Activated CD4-positive, alpha-beta memory T cell treated with anti-CD3 and anti-CD28 coated beads for 36 hours (primary cell): ENCODE data around the gene CHCHD3. TPM values are rescaled to one million over a fixed set of nuclear protein-coding genes. Genes with fewer than 3 reads are reported as not detected.

Source experiments
- CTCF ChIA-PET: fragments of 350-600 bp; sonication (Branson Sonifier 250); formaldehyde crosslinking; loops from one replicate; lab custom pipeline; 2021; ENCODE audit warnings: antibody characterized with exemption, inconsistent platforms; lab: Charles Lee
- POLR2A ChIA-PET: fragments of 350-600 bp; sonication (Branson Sonifier 250); formaldehyde crosslinking; loops from one replicate; lab custom pipeline; 2021; ENCODE audit warnings: antibody characterized with exemption; lab: Charles Lee
- DNase-seq: peaks from one replicate; pipeline ENCODE4 v3.0.0-alpha.2; 2020
- H3K27ac Mint-ChIP-seq: one replicate; pipeline ENCODE4 v1.8.0; 2021; ENCODE audit warnings: mixed read lengths
- H3K27me3 Mint-ChIP-seq: one replicate; pipeline ENCODE4 v1.8.0; 2021; ENCODE audit warnings: mixed read lengths
- H3K36me3 Mint-ChIP-seq: one replicate; pipeline ENCODE4 v1.8.0; 2021; ENCODE audit warnings: mixed read lengths
- H3K4me1 Mint-ChIP-seq: one replicate; pipeline ENCODE4 v1.8.0; 2021; ENCODE audit warnings: low read depth, mixed read lengths
- H3K4me3 Mint-ChIP-seq: one replicate; pipeline ENCODE4 v1.8.0; 2021; ENCODE audit warnings: mild to moderate bottlenecking, mixed read lengths
- H3K9me3 Mint-ChIP-seq: one replicate; pipeline ENCODE4 v1.8.0; 2021; ENCODE audit warnings: mixed read lengths
- intact Hi-C: fragments of 100-400 bp; cut with micrococcal nuclease; formaldehyde crosslinking; loops from one replicate; pipeline ENCODE4 v1.15.1; 2023
- total RNA-seq, 2 experiments: library from RNA; stranded (reverse); gene quantifications; one replicate each; pipeline ENCODE4 v1.2.3, GENCODE V29; 2021

CHCHD3 gene
- total RNA-seq, 2 experiments from 2014 or later, result 49.6 to 51.0 TPM

DNA sequence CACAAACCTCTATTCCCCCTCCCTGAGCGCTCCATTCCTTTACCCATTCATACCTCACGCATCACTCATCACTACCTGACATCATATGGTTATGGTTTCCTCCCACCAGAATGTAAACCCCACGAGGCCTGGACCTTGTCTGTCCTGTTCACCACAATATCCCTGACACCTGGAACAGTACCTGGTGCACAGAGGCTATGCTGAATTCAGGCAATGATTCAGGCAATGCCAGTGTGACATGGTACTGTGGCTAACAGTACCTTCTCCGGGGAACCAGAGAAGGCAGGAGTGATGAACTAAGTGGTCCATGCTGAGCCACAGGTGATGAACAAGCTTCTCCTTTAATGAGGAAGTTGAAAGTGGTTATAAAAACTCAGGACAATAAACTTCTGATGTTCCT is 303.1 kb downstream of the CHCHD3 start:
- Mint-ChIP-seq H3K9me3 (no peaks in the 10 kb centered on the region), H3K27ac (no peak overlapping the region), H3K27me3 (peaks cover 9% of the 10 kb centered on the region), H3K4me3 (no peak overlapping the region), H3K4me1 (peaks cover 23% of the 10 kb centered on the region), H3K36me3 (no peaks in the 10 kb centered on the region)
- intact Hi-C loops, result loop anchor here (10.0 kb wide), 1 partner anchor 306 kb away; the partner anchor contains the start of gene CHCHD3
- peak; percentile 22 for DNase-seq
- ChIA-PET POLR2A (no interaction called here), CTCF (no interaction called here)

DNA sequence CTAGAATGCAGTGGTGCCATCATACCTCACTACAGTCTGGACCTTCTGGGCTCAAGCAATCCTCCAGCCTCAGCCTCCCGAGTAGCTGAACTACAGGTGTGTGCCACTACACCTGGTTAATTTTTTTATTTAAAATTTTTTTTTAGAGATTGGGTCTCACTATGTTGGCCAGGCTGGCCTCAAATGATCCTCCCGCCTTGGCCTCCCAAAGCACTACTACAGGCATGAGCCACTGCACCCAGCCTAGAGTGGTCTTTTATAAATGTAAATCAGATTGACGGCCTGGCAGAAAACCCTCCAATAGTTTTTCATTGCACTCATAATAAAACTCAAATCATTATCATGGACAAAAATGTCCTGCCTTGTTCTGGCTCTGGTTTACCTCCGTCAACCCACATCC is 303.9 kb downstream of the CHCHD3 start:
- peaks cover 9% of the 10 kb centered on the region for H3K27me3 Mint-ChIP-seq
- no peak for DNase-seq
- CTCF ChIA-PET, result no interaction called here

DNA sequence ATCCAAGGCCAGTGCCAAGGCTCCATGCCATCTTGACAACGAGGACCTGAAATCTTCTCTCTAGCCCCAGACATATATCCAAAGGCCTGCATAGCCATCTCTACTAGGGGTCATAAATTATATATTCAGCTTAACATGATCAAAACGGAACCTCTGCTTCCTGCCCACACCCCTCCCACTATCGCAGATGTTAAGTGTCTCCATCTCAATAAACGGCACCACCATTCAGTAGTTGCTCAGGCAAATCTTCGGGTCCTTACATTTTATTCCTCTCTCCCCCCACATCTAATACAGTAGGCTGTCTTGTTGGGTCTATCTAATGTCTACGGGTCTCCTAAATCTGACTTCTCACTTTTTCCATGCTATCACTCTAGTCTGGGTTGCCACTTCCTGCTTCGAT is 304.5 kb downstream of the CHCHD3 start:
- intact Hi-C loops, result loop anchor here (10.0 kb wide), 1 partner anchor 307 kb away; the partner anchor contains the start of gene CHCHD3
- Mint-ChIP-seq H3K4me3 (no peak overlapping the region), H3K4me1 (peaks cover 29% of the 10 kb centered on the region), H3K27me3 (peaks cover 9% of the 10 kb centered on the region), H3K36me3 (no peaks in the 10 kb centered on the region), H3K27ac (no peak overlapping the region), H3K9me3 (no peaks in the 10 kb centered on the region)
- DNase-seq, result no peak
- CTCF ChIA-PET, result no interaction called here
- POLR2A ChIA-PET, result no interaction called here

More for the DNA sequence above, 303.9 kb downstream of the CHCHD3 start:
- no peak overlapping the region for H3K27ac Mint-ChIP-seq
- no peaks in the 10 kb centered on the region for H3K36me3 Mint-ChIP-seq
- intact Hi-C loops, result loop anchor here (10.0 kb wide), 1 partner anchor 307 kb away; the partner anchor contains the start of gene CHCHD3
- H3K4me3 Mint-ChIP-seq, result no peak overlapping the region
- peaks cover 29% of the 10 kb centered on the region for H3K4me1 Mint-ChIP-seq
- no peaks in the 10 kb centered on the region for H3K9me3 Mint-ChIP-seq
- POLR2A ChIA-PET, result no interaction called here

DNA sequence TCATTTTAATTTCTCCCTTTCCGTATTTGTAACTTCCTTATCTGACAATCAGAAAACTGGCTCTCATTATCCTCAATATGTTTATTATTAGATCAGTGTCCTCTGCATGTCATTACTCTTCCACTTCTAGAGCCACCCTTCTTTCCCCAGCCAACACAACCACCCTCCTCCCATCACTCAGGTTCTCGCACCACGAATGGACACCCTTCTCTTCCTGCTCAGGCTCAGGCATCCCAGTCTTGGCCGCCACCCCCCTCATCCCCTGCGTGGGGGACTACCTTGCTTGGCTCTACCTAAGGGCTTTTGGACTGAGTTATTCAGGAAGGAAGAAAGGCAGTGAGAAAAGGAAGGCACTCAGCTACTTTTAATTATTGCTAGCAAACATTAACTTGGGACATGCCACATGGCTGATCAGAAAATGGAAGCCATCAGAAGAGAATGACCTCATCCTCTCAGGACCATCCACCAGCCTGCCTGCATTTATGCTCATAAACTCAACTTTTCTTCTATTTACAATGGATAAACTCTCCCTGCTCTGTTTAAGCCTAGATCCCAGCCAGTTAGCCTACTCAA is 305.8 kb downstream of the CHCHD3 start:
- DNase-seq, result no peak
- no peak overlapping the region for H3K4me3 Mint-ChIP-seq
- intact Hi-C loops, result loop anchor here (10.0 kb wide), 1 partner anchor 309 kb away; the partner anchor contains the start of gene CHCHD3
- POLR2A ChIA-PET, result no interaction called here
- H3K9me3 Mint-ChIP-seq, result no peaks in the 10 kb centered on the region
- H3K27ac Mint-ChIP-seq, result no peak overlapping the region
- CTCF ChIA-PET, result no interaction called here
- peaks cover 9% of the 10 kb centered on the region for H3K27me3 Mint-ChIP-seq
- peaks cover 36% of the 10 kb centered on the region for H3K4me1 Mint-ChIP-seq
- no peaks in the 10 kb centered on the region for H3K36me3 Mint-ChIP-seq

DNA sequence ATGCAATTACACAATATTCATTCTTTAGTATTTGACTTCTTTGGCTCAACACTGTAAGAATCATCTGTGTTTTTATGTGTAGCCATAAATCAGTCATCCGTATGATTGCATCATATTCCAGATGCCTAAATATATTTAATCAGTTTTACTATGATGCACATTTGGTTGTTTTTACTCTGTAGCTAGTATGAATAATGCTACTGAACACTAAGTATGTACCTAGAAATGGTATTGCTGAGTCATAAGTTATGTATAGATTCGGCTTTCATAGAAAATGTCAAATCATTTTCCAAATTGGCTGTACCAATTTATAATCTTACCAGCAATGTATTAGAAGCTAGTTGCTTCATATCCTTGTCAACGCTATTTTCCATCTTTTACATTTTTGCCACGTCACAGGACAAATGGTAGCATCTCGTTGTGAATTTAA is 308.3 kb downstream of the CHCHD3 start:
- Mint-ChIP-seq H3K4me1 (peaks cover 41% of the 10 kb centered on the region), H3K9me3 (peaks cover 18% of the 10 kb centered on the region), H3K36me3 (peaks cover 8% of the 10 kb centered on the region), H3K27ac (no peak overlapping the region), H3K27me3 (peaks cover 9% of the 10 kb centered on the region), H3K4me3 (no peak overlapping the region)
- POLR2A ChIA-PET, result no interaction called here
- intact Hi-C loops, result loop anchor here (2.0 to 10.0 kb wide), 2 partner anchors 119 to 311 kb away; partner anchors contain the start of gene CHCHD3
- CTCF ChIA-PET, result interaction anchor here (1.2 kb wide), 1 partner anchor 120 kb away, joined by 5 read pairs; no protein-coding TSS in a partner anchor
- no peak for DNase-seq

DNA sequence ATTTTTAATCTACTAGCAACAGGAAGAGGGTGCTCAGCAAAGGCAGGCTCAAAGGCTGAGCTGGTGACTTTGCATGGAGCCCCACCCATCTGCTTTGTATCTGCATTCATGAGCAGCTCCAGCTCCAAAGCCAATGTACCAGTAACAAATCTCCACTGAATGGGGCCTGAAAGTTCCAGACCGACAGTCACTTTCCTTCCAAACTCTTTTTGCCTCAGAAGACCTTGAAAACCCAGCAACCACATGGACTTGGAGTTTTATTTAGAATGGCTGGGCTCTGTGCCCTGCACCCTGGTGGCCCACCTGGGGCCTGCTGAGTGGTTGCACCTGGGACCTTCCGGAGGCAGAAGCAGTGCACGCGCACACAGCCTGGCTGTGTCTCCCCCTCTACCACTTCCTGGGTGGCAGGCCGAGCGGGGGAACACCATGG is 310.6 kb downstream of the CHCHD3 start:
- DNase-seq, result peak; percentile 35
- H3K4me1 Mint-ChIP-seq, result peaks cover 28% of the 10 kb centered on the region
- no peaks in the 10 kb centered on the region for H3K27me3 Mint-ChIP-seq
- peak overlapping the region; percentile 42 for H3K27ac Mint-ChIP-seq
- H3K36me3 Mint-ChIP-seq, result peaks cover 8% of the 10 kb centered on the region
- intact Hi-C loops, result loop anchor here (10.0 kb wide), 1 partner anchor 313 kb away; the partner anchor contains the start of gene CHCHD3
- H3K9me3 Mint-ChIP-seq, result peaks cover 18% of the 10 kb centered on the region
- POLR2A ChIA-PET, result no interaction called here
- no peak overlapping the region for H3K4me3 Mint-ChIP-seq
- CTCF ChIA-PET, result no interaction called here

DNA sequence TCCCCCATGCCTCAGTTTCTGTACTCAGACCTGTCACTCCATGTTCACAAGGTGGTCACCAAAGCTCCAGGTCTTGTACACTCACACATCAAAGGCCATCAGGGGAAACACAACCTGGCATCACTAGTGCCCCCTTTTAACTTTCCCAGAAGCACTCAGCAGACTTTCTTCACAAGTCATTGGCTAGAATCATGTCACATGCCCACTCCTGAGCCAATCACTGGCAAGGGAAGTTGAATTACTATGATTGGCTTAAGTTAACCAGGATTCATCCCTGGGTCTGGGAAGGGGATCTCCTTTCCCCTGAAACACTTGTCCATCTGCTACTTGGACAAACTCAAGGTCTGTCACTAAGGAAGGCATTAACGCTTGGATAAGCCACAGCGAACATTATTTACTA is 311.8 kb downstream of the CHCHD3 start:
- Mint-ChIP-seq H3K9me3 (peaks cover 18% of the 10 kb centered on the region), H3K36me3 (peaks cover 8% of the 10 kb centered on the region), H3K27ac (no peak overlapping the region), H3K4me1 (peaks cover 28% of the 10 kb centered on the region), H3K4me3 (no peak overlapping the region), H3K27me3 (no peaks in the 10 kb centered on the region)
- CTCF ChIA-PET, result no interaction called here
- POLR2A ChIA-PET, result interaction anchor here (0.7 kb wide), 1 partner anchor 354 kb away, joined by 3 read pairs; no protein-coding TSS in a partner anchor
- no peak for DNase-seq
- intact Hi-C loops, result loop anchor here (10.0 kb wide), 1 partner anchor 315 kb away; the partner anchor contains the start of gene CHCHD3

DNA sequence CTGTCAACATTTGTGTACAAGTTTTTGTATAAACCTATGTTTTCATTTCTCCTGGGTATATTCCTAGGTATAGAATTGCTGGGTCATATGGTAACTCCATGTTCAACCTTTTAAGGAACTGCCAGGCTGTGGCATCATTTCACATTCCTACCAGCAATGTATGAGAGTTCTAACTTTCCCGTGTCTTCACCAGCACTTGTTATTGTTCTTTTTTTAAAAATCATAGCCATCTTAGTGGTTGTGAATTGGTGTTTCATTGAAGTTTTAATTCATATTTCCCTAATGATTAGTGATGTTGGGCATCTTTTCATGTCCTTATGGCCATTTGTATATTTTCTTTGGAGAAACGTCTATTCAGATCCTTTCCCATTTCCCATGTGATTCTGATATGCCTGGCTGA is 312.6 kb downstream of the CHCHD3 start:
- H3K27me3 Mint-ChIP-seq, result no peaks in the 10 kb centered on the region
- ChIA-PET CTCF (no interaction called here), POLR2A (interaction anchor here (0.7 kb wide), 1 partner anchor 354 kb away, joined by 3 read pairs; no protein-coding TSS in a partner anchor)
- DNase-seq, result no peak
- H3K27ac Mint-ChIP-seq, result no peak overlapping the region
- H3K9me3 Mint-ChIP-seq, result peaks cover 18% of the 10 kb centered on the region
- intact Hi-C loops, result no loop called here
- H3K4me1 Mint-ChIP-seq, result peaks cover 28% of the 10 kb centered on the region
- peaks cover 8% of the 10 kb centered on the region for H3K36me3 Mint-ChIP-seq
- no peak overlapping the region for H3K4me3 Mint-ChIP-seq

DNA sequence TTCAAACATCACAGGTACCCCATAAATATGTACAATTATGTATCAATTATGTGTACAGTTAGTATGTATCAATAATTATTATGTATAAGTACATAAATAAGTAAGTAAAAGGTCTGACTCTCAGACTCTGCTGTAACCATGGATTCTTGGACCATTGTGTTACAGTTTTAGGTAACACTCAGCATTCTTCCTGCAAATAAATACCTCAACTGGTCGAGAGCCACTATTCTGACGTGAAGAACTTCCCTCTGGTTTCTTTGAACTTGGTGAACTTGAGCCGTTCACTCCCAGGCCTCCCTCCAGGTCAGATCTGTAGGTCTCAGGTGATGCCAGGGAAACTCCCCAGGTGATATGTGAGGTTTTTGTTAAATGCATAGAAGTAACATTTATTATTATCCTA is 313.8 kb downstream of the CHCHD3 start:
- ChIA-PET POLR2A (no interaction called here), CTCF (no interaction called here)
- peaks cover 8% of the 10 kb centered on the region for H3K36me3 Mint-ChIP-seq
- no peaks in the 10 kb centered on the region for H3K27me3 Mint-ChIP-seq
- DNase-seq, result no peak
- no peak overlapping the region for H3K27ac Mint-ChIP-seq
- intact Hi-C loops, result no loop called here
- H3K4me1 Mint-ChIP-seq, result peaks cover 19% of the 10 kb centered on the region
- H3K4me3 Mint-ChIP-seq, result no peak overlapping the region
- peaks cover 18% of the 10 kb centered on the region for H3K9me3 Mint-ChIP-seq

DNA sequence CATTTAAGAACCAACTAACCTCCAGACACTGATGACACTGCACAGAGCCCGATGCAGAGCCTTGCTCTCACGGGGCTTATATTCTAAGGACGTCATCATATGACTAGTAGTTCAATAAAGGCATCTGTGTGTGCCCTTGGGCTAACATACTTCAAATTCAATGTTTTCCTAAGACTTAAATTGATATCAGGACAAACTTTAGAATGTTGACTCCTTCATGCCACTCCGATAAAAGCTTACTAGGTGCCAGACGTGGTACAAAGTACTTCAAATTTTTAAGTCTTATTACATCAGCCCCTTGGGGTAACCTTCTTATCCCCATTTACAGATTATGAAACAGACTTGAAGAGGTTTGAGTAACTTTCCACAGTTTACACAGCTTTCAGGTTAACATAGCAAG is 314.5 kb downstream of the CHCHD3 start:
- Mint-ChIP-seq H3K27me3 (no peaks in the 10 kb centered on the region), H3K4me3 (no peak overlapping the region), H3K36me3 (peaks cover 8% of the 10 kb centered on the region), H3K4me1 (peaks cover 18% of the 10 kb centered on the region), H3K27ac (no peak overlapping the region), H3K9me3 (peaks cover 18% of the 10 kb centered on the region)
- intact Hi-C loops, result no loop called here
- ChIA-PET POLR2A (no interaction called here), CTCF (interaction anchor here (1.1 kb wide), 1 partner anchor 113 kb away, joined by 3 read pairs; no protein-coding TSS in a partner anchor)
- DNase-seq, result no peak

DNA sequence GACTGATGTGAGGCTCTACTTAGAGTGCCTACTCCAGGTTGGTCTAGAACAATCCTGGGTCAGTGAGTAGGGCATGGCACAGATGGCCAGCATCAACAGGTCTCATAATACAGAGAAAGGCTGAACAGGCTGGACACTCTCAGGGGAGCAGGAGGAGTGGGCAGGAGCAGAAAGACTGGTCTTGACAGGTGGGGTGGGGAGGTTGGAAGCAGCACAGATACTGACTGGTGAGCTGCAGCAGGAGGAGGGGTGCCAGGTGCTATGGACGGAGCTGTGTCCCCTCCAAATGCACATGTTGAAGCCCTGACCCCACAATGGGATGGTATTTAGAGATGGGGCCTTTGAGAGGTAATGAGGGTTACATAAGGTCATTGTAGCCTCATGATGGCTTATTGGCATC is 315.2 kb downstream of the CHCHD3 start:
- CTCF ChIA-PET, result interaction anchor here (1.1 kb wide), 1 partner anchor 112 kb away, joined by 3 read pairs; no protein-coding TSS in a partner anchor
- H3K4me1 Mint-ChIP-seq, result peaks cover 16% of the 10 kb centered on the region

DNA sequence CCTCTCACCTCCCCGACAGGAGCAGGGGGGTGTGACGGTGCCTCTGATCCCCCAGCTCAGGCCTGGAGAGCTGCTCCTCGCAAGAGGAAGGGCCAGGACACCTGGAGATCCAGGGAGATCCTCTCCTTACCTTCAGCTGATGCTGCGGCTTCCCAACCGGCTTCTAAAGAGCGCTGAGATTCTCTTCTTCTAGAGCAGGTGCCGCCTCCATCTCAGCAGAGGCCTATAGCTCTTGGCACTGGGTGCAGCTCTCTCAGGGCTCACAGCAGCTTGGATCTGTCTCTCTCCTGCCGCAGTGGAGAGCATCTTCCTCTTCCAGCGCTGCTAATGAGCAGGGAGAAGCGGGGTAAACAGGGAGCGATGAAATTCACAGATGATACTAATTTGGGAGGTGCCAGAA is 316.0 kb downstream of the CHCHD3 start:
- intact Hi-C loops, result no loop called here
- H3K27me3 Mint-ChIP-seq, result no peaks in the 10 kb centered on the region
- POLR2A ChIA-PET, result no interaction called here

More for the DNA sequence above, 315.2 kb downstream of the CHCHD3 start:
- intact Hi-C loops, result no loop called here
- no peak for DNase-seq
- Mint-ChIP-seq H3K27ac (no peak overlapping the region), H3K27me3 (no peaks in the 10 kb centered on the region), H3K4me3 (no peak overlapping the region), H3K9me3 (peaks cover 18% of the 10 kb centered on the region), H3K36me3 (peaks cover 8% of the 10 kb centered on the region)
- POLR2A ChIA-PET, result no interaction called here

More for the DNA sequence above, 316.0 kb downstream of the CHCHD3 start:
- Mint-ChIP-seq H3K4me1 (peaks cover 8% of the 10 kb centered on the region), H3K36me3 (peaks cover 8% of the 10 kb centered on the region), H3K27ac (no peak overlapping the region), H3K9me3 (peaks cover 18% of the 10 kb centered on the region), H3K4me3 (no peak overlapping the region)
- DNase-seq, result no peak
- CTCF ChIA-PET, result no interaction called here
